ENCODE data around the gene ZNF2. TPM values are rescaled to one million over a fixed set of nuclear protein-coding genes. Genes with fewer than 3 reads are reported as not detected.

The ZNF2 gene
- 7.6 and 7.9 TPM in 2 replicates for total RNA-seq (ENCODE audit: low replicate concordance)

DNA sequence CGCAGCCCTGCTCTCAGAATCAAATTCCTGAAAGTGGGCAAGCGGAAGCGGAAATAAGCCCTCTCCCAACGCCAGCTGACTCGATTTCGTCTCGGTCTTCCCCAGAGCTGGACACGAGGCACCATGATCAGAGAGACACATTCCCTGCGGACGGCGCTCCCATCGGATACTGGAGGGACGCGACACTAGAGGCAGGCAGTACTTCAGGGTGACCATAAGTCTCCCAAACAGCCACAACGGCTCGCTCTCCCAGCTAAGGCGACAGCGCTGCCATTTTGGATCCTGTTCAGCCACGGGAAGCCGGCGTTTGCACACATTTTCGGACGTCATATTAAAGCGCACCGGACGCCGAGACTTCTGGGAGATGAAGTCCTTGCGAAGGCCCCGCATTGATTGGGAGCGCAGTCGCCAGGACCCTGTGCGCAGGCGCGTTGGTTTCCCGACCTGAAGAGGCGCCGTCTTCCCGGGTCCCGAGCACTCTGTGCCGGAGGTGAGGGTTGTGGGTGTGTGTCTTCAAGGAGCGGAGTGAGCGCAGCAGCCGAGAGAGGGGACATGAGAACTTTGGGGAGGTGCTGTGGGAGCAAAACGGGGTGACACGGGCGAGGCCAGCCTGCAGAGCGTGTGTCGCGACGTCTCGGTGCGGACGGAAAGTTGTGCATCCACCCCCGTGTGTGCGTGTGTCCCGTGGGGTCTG, at the start of gene ZNF2:
TSS of gene ZNF2 (plus strand) at position 439 of the 694 bp plus-strand sequence. CDS start 10,418 bp downstream, outside the sequence.

DNA sequence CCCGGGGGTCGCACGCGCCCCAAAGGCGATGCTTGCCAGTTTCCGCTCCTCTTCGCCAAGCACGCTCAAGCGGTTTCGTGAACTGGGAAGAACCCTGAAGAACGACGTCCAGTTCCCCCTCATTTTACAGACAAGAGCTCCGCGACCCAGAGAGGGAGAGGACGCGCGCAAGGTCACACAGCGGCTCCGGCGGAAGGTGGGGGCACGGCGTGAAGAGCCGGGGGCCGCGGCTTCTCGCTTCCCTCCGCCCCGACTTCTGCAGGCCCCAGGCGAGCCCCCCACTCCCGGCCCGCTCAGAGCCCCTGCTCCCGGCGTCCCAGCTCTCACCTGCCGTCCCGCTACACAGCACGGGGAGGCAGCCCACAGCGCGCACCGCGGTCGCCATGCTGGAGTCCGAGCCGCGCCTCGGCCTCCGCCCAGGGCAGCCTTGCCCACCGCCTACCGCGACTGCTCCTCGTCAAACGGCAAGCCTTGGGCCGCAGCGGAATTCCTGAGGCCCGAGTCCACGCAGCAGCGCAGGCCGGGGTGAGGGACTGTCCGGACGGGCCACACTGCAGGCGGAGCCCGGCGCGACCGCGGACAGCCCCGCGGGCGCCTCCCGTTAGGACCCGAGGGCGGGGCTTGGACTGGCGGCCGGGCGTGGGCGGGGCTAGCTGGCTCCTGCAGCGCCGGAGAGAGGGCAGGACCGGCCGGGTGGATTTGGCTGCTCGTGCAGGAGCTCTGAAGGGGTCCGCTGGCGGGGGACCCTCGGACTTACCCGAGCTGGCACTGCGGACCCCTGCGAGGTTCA, 44.0 kb upstream of the ZNF2 start, which contains the start of gene MRPS5:
TSS of gene MRPS5 (minus strand) at position 402 of the 790 bp plus-strand sequence. CDS start at position 385, 17 bp downstream.

DNA sequence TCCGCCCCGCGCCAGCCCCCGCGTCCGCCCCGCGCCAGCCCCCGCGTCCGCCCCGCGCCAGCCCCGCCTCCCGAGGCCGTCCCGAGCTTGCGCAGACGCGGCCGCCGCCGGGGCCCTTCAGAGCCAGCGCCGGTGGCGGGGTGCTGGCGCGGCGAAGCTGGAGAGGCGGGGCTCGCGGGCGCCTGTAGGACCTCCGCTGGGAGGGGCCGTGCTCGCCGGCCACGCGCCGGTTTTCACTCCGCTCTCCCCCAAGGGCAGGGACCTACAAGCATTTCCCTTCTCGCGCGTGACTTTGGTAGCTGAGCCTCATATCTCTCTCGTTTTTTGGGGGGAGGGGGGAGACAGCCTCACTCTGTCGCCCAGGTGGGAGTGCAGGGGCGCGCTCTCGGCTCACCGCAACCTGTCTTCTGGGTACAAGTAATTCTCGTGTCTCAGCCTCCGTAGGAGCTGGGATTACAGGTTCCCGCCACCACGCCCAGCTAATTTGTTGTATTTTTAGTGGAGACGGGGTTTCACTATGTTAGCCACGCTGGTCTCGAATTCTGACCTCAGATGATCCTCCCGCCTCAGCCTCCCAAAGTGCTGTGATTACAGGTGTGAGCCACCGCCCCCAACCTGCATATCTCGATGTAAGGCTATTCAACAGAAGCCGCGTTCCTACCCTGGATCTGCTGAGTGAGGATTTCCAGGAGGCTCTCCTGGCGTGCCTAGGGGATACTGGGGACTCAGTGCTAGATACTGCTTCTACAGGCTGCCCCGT, 5.7 kb upstream of the ZNF2 start, which contains the start of gene ZNF514:
TSS of gene ZNF514 (minus strand) at position 159 of the 760 bp plus-strand sequence. CDS start 6,595 bp downstream, outside the sequence.

DNA sequence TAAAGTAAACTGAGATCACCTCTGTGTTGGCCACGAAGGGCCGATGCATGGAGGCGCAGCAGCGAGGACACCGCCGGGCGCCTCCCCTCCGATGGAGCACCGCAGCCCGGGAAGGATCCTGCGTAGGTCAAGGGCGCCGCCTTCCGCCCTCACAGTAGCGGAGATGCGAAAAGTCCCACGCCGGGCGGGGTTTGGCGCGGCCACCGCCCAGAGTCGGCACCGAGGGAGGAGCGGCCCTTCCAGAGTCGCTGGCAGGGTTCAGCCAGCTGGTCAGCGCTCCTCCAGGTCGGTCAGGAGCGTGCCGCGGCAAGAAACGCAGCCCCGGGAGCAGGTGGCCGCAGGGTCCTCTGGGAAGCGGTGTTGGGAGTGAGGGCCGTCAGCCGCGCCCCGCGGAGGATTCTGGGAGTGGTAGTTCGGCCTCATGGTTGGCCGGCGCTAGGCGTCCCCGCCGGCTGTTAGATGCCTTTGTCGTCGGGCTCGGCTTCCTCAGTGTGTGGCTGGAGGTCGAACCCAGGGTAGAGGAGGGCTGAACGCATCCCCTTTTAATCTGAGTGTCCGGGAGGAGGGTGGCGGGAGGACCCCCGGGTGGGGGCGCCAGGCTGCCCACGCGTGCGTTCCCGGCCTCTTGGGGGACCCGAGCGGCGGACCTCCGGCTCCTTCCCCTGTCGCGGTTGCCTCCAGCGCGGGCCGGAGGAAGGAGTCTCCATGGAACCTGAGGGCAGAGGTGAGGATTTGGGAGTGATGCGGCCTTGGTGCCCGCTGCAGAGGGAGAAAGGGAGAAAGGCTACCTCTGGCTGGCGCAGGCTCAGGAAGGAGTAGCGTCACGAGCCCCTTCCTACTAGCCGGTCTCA, 41.7 kb downstream of the ZNF2 start, which contains the start of gene ZNF892:
TSS of gene ZNF892 (plus strand) at position 411 of the 851 bp plus-strand sequence. CDS start at position 706, 295 bp downstream.

Other genes starting within 250 kb of the ZNF2 start
- gene MAL, start 140.1 kb upstream of the ZNF2 start, total RNA-seq (ENCODE audit: low replicate concordance) = not detected in 2 replicates
- 46.9 and 88.3 TPM in 2 replicates for gene MRPS5, start 44.0 kb upstream of the ZNF2 start, total RNA-seq (ENCODE audit: low replicate concordance)
- gene ZNF514, start 6.0 kb upstream of the ZNF2 start, total RNA-seq (ENCODE audit: low replicate concordance) = 7.9 and 9.1 TPM in 2 replicates
- 2.3 and 4.7 TPM in 2 replicates for gene ZNF892, start 41.7 kb downstream of the ZNF2 start, total RNA-seq (ENCODE audit: low replicate concordance)
- 0.15 and 1.4 TPM in 2 replicates for gene PROM2, start 108.6 kb downstream of the ZNF2 start, total RNA-seq (ENCODE audit: low replicate concordance)
- 0.53 and 2.9 TPM in 2 replicates for gene KCNIP3, start 131.5 kb downstream of the ZNF2 start, total RNA-seq (ENCODE audit: low replicate concordance)
- gene FAHD2A, start 236.9 kb downstream of the ZNF2 start, total RNA-seq (ENCODE audit: low replicate concordance) = 22.7 and 31.6 TPM in 2 replicates